ENCODE measurements around the gene HMOX1.
A peak's percentile ranks its signal among the peaks of the same experiment; 100 is the strongest.
"Not testable (repeated sequence)": the region's sequence is repeated elsewhere in the genome, so short reads cannot be mapped to it uniquely, and the experiment has no call there.

Gene HMOX1

GRCh38 chr22:35350539-35351503, 30.1 kb upstream of the HMOX1 start:
- peak; percentile 95 for DNase-seq

DNA sequence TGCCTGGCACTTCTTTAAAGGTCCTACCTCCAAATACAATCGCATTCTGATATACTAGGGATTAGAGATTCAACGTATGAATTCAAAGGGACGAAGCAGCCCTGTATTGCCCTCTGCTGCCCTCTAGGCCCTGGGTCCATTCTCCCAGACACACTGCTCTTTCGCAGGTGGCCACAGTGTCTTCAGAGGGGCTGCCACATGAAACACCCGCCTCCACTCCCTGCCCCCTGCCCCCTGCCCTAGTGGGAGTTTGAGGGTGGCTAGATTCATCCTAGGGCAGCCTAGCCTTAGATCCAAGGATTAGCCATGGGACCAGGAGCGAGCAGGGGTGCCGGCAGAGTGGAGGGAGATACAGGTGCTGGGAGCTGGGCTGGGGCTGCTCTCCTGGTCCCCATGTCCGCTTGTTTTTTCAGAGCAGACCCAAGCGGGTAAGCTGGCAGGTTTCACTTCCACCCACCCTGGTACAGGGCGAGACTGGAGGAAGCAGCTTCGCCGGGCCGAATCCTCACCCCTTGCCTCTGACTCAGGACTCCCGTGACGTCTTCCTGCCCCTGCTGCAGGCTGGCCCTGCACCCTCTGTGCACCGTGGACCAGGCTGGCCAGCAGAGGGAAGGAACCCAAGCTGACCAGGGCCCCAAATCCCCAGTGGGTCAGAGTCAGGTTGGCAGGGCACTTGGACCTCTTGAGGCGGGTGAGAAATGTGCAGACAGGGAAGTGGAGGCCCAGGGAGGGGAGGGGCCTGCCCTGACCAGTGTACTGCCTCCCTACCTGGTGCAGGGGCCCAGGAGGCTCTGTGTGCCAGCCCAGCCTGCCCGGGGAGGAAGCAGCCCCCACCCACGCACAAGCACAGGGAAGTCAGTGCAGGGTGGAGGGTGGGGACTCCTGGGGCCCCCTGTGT, 28.4 kb upstream of the HMOX1 start:
- no peak for DNase-seq

- no peak for DNase-seq
Observed at GRCh38 chr22:35353318-35353717, 27.6 kb upstream of the HMOX1 start.

GRCh38 chr22:35354068-35354467, 26.8 kb upstream of the HMOX1 start:
- DNase-seq, result no peak

DNA sequence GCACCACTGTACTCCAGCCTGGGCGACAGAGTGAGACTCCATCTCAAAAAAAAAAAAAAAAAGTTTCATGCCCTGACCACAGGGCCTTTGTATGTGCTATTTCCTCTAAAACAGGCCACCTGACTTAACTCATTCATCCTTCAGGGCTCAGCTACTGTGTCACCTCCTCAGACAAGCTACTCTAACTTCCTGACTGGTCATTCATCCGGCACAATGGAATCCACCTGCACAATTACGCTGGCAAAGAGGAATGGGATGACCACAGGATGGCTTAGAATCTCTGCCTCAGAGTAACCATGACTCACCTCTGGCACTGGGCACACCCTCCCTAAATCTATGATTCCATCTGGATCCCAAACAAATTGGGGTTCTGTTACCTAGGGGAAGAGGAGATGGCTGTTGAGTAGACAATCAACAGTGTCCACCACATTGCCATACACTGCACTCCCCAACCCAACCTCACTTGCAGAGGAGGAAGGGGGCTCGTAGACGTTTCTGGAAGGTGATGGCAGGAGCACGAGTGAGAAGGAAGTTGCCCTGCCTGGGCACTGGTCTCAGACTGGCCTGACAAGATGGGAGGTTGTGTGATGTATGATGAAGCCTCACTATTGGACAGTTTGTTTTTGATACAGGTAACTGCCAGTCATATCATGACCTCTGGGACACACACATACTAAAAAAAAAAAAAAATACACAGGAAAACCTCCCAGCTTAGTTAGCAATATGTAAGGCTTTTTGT, 22.8 kb upstream of the HMOX1 start:
- DNase-seq, result no peak

- DNase-seq, result no peak
Observed at GRCh38 chr22:35359380-35360065, 21.4 kb upstream of the HMOX1 start.

DNA sequence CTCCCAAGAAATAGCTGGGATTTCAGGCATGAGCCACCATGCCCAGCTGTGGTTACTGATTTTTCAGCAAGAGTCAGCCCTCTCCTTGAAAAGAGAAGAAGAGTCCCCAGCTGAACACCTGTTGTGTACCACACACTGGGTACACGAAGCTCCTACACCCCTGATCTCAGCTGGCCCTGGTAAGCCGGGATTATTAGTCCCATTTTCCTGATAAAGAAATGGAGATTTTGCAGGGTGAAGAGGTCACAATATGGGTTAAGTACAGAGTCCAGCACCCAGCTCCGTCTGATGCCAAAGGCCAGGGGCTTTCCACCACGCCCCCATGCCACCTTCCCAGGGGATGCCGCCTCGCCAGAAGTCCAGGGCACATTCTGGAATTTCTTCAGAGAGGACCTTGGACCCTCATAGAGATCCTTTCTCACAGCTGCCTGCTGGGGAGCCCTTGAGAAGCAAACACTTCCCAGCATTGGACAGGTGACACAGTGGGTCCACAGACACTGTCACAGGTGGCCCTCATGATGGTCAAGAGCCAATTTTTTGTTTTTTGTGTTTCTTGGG, 19.8 kb upstream of the HMOX1 start:
- no peak for DNase-seq

GRCh38 chr22:35363566-35364086, 17.3 kb upstream of the HMOX1 start:
- DNase-seq, result no peak

GRCh38 chr22:35364230-35364629, 16.7 kb upstream of the HMOX1 start:
- DNase-seq, result not testable (repeated sequence)

- DNase-seq, result no peak
Observed at GRCh38 chr22:35367331-35367886, 13.5 kb upstream of the HMOX1 start.

DNA sequence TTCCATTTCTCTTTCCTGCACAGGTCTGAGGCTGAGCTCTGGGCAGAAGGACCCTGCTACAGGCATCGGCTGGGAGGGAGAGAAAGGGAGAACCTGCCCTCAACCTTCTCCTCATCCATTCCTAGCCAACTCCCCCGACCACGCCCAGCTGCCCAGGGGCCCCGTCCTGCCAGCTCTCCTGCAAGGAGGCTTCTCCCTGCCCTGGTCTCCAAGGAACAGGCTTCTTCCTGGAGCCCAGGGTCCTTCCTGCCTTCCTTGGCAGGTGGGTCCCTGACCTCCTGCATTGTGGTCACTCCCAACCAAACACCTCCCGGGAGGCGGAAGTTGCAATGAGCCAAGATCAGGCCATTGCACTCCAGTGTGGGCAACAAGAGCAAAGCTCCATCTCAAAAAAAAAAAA, 12.5 kb upstream of the HMOX1 start:
- no peak for DNase-seq

- no peak for DNase-seq
Observed at GRCh38 chr22:35369996-35370395, 10.9 kb upstream of the HMOX1 start.

GRCh38 chr22:35373781-35374180, 7.1 kb upstream of the HMOX1 start:
- DNase-seq, result no peak

GRCh38 chr22:35375031-35375430, 5.9 kb upstream of the HMOX1 start:
- DNase-seq, result no peak

DNA sequence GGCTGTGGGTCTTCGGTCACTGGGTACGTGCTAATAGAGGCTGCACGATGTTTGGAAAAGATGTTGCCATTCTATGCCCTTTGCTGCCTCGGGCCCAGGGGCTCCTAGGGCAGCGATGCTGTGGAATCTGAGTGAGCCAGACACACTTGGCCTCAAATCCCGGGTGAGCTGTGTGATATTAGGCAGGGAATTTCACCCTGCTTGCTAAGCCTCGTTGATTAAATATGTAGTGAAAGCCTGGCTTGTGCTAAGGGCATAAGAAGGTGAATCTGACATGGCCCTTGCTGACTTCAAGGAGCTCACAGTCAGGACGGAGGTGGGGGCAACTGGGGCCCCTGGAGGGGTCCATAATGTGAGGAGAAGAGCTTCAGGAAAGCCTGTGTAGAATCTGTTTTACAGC, 5.4 kb upstream of the HMOX1 start:
- DNase-seq, result no peak

DNA sequence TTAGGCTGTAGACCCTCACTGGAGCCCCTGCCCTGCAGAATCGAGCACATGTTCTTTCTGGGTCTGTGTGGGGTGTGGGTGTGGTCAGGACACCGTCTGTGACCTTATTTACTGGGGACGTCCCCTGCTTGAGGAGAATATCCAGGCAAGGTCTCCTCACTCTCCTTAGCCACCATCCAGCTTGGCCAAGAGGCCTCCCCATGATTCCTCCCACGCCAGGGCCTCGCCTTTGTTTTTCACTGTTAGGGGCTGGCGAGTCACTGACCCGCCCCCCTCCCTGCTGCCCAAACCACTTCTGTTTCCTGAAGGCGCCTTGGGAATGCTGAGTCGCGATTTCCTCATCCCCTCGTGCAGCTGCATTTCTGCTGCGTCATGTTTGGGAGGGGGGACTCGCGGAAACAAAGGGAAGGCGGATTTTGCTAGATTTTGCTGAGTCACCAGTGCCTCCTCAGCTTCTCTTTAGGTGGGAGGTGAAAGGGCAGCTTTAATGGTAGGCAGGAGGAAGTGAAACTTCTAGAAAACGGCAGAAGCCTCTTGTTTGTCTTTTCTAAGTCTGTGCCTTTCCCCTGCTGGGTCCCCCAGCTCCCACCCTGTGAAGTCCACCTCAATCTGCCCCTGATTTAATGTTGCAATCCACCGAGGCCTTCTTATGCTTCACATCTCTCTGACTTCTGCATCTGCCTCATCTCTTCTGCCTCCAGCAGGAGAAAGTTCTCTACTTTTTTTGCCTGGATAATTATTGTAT, 4.0 kb upstream of the HMOX1 start:
- DNase-seq, result peak; percentile 90

DNA sequence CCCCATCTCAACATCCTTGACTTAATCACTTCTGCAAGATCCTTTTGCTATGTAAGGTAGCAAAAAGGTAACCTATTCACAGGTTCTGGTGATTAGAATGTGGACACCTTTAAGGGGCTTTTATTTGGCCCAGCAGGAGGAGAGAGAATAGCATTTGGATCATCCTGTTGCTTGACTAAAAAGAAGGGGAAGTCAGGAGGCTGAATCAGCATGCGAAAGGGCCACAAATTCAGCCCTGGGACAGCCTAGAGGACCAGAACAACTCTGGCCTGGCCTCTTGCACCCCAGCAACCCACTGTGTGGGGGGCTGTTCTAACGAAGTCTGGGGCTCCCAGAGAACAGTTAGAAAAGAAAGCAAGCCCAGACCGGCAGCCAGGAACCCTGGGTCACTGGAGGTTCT, 3.2 kb upstream of the HMOX1 start:
- no peak for DNase-seq

DNA sequence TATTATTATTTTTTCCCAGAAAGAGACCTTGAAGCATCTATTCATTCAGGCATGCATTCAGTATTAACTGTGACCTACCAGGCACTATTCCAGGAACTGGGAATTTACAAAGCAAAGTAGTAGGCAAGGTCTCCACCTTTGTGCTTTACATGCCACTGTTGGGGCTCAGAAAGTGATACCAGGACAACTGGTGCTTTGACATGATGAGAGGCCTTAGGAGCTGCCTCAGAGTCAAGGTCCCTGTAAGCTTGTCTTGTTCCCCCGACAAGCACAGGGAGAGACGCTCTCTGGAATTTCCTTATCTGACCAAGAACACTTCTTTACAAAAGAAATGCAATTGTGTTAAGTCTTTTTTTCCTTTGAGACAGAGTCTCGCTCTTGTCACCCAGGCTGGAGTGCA, 2.3 kb upstream of the HMOX1 start:
- no peak for DNase-seq

- DNase-seq, result no peak
Observed at GRCh38 chr22:35379146-35379993, 1.5 kb upstream of the HMOX1 start.

DNA sequence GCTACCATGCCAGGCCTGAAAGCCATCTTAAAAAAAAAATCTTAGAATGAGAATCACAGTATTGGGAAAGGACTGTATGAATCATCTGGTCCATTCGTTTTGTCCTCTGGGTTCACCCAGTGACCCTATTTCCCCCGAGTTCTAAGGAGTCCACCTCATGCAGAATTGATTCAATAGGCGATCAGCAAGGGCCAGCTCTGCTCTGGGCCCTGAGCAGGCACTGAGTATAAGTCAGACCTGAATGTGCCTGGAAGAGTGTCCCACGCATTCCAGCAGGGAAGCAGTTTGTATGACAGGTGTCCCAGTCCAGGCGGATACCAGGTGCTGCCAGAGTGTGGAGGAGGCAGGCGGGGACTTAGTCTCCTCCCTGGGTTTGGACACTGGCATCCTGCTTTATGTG, 883 bp upstream of the HMOX1 start:
- no peak for DNase-seq

Data from left hindlimb (tissue), 1 donor.